SK-N-SH treated with all-trans-retinoic acid at 6 μM for 48 hours (cell line): ENCODE data around the gene KRT83.

Source experiments
- ARNTL ChIP-seq: fragments of 450-650 bp; formaldehyde crosslinking; IDR thresholded peaks from 2 replicates; pipeline ENCODE4 v1.5.0; 2020; ENCODE audit warnings: low read depth, mild to moderate bottlenecking, moderate library complexity, borderline replicate concordance
- CSDC2 ChIP-seq: fragments of 250-450 bp; sonication (Bioruptor Pico); IDR thresholded peaks from 2 replicates; pipeline ENCODE4 v1.5.0; 2020; ENCODE audit warnings: mild to moderate bottlenecking, moderate library complexity
- ESRRG ChIP-seq: fragments of 250-450 bp; sonication (Bioruptor Pico); IDR thresholded peaks from 2 replicates; pipeline ENCODE4 v1.6.1; 2021; ENCODE audit warnings: mild to moderate bottlenecking
- ISL1 ChIP-seq: fragments of 250-450 bp; sonication (Bioruptor Pico); IDR thresholded peaks from 2 replicates; pipeline ENCODE4 v2.1.2; 2022; ENCODE audit warnings: mild to moderate bottlenecking, moderate library complexity
- SNAI2 ChIP-seq: fragments of 250-450 bp; sonication (Bioruptor Pico); IDR thresholded peaks from 2 replicates; pipeline ENCODE4 v1.5.0; 2020; ENCODE audit warnings: mild to moderate bottlenecking, moderate library complexity
- ZC3H10 ChIP-seq: fragments of 250-450 bp; sonication (Bioruptor Pico); IDR thresholded peaks from 2 replicates; pipeline ENCODE4 v1.5.1; 2021; ENCODE audit warnings: mild to moderate bottlenecking, moderate library complexity
- ZFP30 ChIP-seq: fragments of 450-650 bp; formaldehyde crosslinking; IDR thresholded peaks from 2 replicates; pipeline ENCODE4 v1.5.0; 2022; ENCODE audit warnings: mild to moderate bottlenecking, moderate library complexity
- ZNF565 ChIP-seq: fragments of 450-650 bp; formaldehyde crosslinking; conservative IDR thresholded peaks from 2 replicates; pipeline ENCODE4 v1.5.0; 2020; ENCODE audit warnings: low read depth, mild to moderate bottlenecking, moderate library complexity
- ZNF70 ChIP-seq: fragments of 450-650 bp; formaldehyde crosslinking; IDR thresholded peaks from 2 replicates; pipeline ENCODE4 v1.5.0; 2020; ENCODE audit warnings: mild to moderate bottlenecking, moderate library complexity
- ZNF8 ChIP-seq: fragments of 450-650 bp; formaldehyde crosslinking; IDR thresholded peaks from 2 replicates; pipeline ENCODE4 v1.5.0; 2020; ENCODE audit warnings: mild to moderate bottlenecking, moderate library complexity

GRCh38 chr12:52341066-52341580 lies 19.9 kb upstream of the KRT83 start:
- TF ChIP-seq ISL1 (CRISPR knock-in tag) (no peak), ZFP30 (no peak), CSDC2 (CRISPR knock-in tag) (no peak), ZNF565 (CRISPR knock-in tag) (no peak), ZNF70 (CRISPR knock-in tag) (no peak), SNAI2 (CRISPR knock-in tag) (no peak), ESRRG (no peak), ZNF8 (CRISPR knock-in tag) (no peak), ZC3H10 (no peak), ARNTL (no peak)
